HG03159 (cell line): ENCODE data around the gene MRTO4.
"Not testable (repeated sequence)": the region's sequence is repeated elsewhere in the genome, so short reads cannot be mapped to it uniquely, and the experiment has no call there.

Experiments used
- ATAC-seq: cut with Tn5 transposase; IDR thresholded peaks from one replicate; pipeline ENCODE4 v1.9.1; 2021; ENCODE audit warnings: mild to moderate bottlenecking, moderate library complexity; ENCODE audit not compliant: unreplicated experiment

MRTO4 gene

DNA sequence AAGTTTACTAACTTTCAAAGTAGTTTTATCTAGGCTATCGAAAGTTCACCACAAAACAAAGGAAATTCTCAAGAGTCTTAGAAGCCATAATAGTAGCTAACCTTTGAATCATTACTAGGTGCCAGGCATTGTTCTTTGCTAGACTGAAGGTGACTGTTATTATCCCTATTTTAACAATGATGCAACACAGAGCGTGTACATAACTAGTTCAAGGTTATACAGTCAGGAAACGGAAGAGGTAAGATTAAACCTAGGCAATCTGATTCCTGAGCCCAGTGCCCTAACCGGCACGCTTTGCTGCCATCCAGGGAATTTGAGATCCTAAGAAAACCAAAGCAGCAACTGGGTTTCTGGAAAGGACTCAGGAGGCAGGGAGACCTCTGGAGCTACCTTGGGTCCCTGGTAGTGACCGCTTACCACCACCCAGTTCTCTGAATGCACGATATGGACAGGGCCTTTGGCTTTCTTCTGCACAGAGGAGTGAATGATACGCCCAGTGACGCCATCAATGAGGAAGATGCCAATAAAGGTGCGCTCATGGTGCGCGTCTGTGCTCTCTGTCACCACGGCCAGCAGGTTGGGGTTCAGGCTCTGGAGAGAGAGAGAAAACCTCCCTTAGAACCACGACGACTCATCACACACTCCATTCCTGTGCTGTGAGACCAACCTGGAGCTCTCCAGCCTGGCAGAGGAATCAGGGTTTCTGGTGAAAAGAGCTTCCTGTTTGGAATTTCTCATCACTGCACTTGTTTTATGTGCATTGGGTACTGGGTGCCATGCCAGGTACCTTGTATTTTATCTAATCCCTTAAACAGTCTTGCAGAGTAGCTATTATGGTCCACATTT, 28.4 kb upstream of the MRTO4 start:
- no peak for ATAC-seq

DNA sequence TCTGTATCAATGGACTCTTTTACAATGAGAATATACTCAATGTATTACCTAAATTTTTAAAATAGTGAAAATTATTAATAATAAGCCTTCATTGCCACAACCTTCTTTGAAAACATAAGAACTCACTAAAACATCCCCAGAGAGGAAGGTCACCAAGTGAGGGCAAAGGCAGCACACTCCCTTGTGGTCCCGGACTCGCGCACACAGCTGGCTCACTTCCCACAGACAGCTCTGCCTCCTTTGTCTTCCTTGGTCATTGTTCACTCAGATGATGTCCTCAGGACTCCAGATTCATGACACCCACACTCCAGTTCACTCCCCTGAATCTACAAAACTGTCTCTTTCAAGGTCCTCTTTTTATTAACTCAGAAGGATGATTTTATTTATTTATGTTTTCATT, 22.4 kb upstream of the MRTO4 start:
- no peak for ATAC-seq

DNA sequence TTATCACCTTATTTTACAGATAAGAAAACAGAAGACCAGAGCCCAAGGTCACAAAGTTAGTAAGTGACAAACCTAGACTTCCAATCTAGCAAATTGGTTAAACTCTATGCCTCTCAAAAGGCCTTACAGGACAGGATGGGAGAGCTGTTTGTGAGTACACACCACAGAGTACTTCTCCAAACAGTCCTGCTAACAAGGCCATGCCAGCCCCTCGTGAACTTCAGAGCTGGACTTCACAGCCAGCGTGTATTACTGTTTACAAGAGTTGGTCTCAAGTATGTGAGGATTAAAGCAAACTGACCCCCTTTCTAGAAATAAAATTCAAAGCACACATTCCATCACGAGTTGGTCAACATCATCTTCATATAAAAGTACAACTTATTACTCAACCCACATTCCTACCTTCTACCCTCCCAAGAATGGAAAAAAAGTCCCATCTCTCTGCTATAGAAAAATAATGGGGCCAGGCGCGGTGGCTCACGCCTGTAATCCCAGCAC, 21.7 kb upstream of the MRTO4 start:
- no peak for ATAC-seq

DNA sequence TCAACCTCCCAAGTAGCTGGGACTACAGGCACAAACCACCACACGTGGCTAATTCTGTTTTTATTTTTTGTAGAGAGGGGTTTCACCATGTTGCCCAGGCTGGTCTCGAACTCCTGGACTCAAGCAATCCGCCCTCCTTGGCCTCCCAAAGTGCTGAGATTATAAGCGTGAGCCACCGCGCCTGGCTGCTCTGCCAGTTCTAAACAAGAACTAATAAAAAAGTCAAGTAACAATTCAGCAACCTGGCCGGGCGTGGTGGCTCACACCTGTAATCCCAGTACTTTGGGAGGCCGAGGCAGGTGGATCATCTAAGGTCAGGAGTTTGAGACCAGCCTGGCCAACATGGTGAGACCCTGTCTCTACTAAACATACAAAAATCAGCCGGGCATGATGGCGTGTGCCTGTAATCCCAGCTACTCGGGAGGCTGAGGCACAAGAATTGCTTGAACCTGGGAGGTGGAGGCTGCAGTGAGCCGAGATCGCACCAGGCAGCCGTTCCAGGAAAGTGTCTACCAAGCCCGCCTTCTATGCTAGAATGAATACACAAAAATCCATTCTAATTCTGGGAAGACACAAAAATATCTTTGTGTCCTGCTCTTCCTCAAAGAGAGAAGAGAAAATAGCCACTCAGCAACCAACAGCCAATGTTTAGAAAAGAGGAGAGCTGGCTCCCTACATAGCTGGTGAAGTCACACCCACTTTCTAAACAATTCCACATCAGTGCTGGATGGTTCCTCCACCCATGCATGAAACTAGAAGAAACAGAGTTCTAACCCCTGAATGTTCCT, 19.7 kb upstream of the MRTO4 start:
- not testable (repeated sequence) for ATAC-seq

DNA sequence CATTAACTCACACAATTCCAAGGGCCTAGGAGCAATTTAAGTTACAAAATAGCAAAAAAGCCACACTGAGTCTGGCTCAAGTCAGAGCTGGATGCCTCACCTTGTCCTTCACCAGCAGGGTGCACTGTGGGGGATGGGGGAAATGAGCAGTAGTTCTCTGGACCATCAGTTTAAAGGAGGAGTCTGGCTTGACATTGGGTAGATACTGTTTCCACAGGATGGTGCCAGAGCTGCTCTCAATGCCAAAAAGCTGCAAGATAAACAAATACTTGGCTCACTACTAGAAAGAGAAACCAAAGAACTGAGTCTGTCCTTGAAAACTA, 19.1 kb upstream of the MRTO4 start:
- ATAC-seq, result no peak

DNA sequence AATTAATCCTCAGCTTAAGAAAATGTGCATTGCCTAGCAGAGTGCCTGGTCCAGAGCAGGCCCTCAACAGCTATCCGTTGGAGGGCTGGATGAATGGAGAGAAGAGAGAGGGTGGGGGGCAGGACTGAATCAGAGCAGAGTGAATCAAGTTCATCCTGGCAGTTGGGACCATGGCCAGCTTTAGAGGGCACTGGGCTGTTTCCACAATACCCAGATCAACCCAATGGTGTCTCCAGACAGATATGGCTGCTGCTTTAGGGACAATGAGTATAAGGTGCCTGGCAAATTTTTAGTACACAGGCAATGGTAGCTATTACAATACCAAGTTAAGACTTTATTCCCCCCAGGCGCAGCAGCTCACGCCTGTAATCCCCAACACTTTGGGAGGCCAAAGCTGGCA, 17.4 kb upstream of the MRTO4 start:
- no peak for ATAC-seq

DNA sequence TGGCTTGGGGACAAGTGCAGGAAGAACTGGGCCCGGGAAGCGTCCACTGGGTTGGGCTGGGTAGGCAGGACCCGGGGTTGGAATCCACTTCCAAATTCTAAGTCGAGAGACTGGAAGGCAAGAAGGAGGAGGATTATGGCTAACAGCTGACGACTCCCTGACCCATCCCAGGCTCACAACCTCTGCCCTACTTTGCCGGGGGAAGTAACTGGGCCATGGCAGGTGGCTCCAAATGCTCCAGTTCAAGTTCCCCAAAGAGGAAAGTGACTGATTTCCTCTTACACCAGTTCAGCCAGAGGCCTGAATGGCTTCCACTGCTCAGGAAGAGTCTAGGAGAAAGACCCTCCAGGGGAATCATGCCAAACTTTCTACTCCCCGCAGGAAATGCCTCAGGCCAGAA, 11.7 kb upstream of the MRTO4 start:
- ATAC-seq, result no peak

DNA sequence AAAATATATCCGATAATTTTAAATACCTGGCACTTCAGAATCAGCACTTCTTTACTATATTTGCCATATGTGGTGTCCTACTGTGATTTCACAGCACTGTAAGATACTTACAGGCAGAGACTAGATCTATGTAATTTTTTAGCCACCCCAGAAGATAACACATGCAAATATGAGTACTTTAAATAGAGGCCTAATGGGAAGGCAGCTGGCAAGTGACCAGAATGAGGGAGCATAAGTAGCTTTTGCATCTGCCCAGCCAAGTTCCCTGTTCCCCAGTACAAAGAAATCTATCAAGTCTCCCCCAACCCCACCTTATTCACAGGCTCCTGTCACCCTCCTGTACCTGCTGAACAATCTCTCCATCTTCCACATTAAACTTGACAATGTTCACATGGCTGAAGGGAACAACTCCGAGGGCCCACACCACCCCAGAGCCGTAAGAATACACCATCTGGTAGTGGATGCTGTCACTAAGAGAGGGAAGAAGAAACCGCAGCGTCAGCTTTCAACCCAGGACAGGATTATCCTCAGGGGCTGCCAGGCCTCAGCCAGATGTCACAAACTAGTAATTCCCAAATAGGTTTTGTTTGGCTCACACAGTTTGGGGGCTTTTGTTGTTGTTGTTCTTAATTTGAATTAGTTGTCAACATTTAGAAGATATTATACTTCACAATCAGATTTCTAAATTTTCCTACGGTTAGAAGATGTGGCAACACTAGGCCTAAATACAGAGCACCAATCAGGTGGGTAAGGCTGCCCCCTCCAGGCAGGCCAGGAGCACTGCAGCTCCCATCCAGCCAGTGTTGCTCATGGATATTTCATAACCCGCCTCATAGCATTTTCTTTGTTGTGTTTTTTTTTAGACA, 10.7 kb upstream of the MRTO4 start:
- ATAC-seq, result no peak

DNA sequence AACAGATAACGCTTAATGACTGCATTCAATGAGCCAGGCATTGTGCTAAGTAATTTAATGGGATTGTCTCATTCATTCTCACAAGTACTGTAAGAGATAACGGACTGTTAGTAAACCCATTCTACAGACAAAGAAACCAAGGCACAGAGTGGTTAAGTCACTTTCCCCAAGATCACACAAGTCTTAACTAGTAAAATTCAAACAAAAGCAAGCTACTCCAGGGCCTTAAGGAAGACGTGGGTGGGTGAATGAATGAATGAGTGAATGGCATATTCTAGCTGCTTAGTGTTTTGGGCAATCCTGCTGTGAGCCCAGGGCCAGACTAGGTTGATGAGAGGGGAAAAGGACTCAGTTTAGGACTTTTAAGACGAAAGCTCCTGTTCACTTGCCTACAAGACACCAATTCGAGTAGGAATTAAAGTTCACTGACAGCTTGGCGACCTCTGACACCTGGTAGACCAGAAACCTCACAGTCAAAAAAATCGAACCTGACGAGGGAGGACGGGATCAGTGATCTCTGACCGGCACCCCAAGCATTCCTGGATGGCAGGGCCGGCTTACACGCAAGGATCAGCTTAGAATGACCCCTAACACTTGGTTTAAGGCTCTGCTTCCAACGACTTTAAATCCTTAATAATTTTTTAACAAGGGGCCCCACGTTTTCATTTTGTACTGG, 838 bp upstream of the MRTO4 start:
- ATAC-seq, result no peak

DNA sequence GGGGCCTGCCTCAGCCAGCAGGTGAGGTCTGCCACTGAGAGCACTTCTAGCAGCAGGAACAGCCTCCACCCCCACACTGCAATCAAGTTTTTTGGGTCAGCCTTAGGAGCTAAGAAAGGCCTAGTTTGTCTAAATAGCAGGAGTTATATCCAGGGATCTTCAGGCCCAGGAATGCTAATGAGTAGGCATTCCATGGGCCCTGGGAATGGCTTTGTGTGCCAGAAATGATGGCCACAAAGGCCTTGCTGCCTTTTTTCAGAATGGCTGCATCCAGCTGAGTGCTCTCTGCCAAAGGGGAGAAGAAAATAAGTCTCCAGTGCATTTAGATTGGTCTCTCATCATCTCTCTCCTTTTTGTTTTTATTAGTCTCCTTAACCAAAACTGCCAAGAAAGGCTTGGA, 2.8 kb downstream of the MRTO4 start:
- no peak for ATAC-seq

DNA sequence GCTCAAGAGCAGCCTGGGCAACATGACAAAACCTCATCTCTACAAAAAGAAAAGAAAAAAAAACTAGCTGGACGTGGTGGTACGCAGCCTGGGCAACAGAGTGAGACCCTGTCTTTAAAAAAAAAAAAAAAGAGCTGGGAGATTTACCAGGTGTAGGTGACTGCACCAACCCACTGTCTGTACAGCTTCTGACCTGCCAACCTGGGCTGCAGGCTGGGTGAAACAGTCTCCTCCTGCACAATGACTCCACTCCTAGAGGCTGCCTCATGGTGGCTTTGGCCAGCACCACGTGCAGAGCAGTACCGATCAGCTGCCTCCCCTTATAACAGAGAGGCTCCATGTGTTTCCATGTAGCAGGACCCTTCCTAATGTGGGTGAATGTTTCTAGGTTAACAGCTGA, 3.7 kb downstream of the MRTO4 start:
- ATAC-seq, result no peak

DNA sequence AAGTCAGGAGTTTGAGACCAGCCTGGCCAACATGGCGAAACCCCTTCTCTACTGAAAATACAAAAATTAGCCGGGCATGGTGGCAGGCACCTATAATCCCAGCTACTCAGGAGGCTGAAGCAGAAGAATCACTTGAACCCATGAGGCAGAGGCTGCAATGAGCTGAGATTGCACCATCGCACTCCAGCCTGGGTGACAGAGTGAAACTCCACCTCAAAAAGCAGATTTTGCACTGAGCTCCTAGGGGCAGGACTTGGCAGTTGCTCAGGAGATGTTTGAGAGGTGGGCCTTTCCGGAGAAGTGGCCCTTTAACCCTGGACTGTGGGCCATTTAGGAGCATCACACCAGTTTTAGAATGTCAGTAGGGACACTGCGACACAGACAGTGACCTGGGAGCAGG, 4.7 kb downstream of the MRTO4 start:
- ATAC-seq, result not testable (repeated sequence)

DNA sequence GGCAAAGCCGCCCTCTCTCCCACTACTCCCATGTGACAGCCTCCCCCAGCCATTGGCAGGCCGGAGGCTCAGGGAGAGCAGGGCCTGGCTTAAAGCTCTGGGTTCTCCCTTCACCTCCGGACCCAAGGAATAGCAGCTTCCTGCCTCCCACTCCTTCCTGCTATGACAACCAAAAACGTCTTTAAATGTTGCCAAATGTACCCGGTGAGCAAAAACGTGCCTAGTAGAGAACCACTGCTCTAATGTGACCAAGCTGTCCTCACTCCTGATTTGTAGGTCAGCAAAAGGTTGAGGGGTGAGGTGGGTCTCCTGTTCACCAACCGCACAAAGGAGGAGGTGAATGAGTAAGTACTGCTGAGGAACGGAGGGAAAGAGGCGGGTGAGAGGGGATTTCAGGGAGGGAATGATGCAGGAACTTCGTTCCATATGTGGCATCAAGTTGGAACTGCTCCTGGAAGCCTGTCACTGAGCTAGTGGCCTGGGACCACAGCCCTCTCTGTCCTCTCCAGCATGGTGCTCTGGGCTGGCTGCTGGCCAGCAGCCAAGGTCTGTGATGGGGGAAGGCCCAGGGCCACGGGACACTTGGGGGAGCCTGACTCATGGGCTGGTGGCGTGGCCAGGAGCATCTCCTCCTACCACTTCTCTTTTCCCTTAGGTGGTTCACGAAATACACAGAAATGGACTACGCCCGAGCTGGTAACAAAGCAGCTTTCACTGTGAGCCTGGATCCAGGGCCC, 5.7 kb downstream of the MRTO4 start:
- no peak for ATAC-seq

DNA sequence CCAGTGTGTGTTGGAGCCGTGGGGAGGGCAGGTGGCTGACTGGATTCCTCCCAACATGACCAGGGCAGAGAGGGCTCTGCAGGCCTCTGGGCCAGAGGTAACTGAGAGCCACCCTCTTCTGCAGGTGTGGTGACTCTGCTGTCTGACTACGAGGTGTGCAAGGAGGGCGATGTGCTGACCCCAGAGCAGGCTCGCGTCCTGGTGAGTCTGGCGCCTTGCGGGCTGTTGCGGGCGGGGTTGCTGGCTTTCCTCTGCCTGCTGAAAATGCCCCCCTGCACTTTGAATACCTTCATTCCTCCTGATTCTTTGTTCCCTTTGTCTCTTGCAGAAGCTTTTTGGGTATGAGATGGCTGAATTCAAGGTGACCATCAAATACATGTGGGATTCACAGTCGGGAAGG, 6.7 kb downstream of the MRTO4 start:
- no peak for ATAC-seq

DNA sequence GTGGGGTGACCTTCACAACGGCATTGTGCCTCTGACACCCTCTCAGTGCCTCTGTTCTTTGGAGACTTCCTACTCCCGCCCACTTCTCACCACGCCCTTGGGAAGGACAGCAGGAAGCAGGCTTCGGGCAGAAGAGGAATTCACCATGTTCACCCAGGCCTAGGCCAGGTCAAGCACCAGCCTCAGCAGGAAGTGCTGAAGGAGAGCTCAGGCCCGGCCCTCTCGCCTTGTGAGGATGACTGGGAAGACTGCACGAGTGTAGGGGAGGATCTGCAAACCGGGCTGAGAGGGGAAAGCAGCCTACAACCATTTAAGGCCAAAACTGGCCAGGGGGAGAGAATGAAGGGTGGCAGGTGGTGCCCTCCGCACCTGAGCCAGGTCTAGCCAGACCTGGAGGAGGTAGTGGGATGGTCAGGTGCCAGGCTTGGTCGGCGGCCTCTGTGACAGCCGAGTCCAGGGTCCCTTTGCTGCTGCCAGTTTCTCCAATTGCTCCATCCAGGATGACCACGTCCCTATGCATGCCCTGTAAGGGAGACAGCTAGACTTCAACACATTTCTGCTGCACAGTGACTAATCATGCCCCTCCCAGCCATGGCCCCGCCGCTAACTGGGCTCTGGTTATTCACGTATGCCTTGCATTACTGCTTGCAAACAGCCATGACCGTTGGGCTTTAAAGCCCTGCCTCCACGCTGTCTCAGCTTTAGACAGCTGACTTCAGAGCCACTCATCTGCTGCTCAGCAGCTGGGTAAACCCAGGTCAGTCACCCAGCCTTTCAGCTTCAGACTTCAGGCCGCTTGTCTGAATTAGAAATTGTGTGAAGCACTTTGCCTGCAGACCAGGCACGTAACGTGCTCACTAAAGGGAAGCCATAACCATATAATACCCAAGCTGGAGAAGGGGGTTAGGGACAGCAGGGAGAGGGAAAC, 8.9 kb downstream of the MRTO4 start:
- no peak for ATAC-seq

DNA sequence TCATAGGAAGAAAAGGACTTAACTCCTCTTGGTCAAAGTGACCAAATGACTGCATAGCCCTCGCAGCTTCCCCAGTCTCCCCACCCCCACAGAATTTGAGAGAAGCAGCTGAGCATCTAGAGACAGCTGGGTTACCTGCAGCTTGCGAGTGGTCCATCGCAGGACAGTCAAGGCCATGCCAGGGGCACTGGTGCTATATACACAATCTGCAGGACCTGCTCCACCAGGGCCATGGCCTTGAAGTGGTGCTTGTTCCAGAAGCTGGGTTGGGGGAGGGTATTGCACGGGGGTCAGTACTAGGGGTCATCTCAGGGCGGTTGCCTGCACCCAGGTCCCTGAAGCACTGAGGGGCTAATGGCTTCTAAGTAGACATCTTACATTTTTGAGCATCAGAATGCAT, 10.4 kb downstream of the MRTO4 start:
- no peak for ATAC-seq

DNA sequence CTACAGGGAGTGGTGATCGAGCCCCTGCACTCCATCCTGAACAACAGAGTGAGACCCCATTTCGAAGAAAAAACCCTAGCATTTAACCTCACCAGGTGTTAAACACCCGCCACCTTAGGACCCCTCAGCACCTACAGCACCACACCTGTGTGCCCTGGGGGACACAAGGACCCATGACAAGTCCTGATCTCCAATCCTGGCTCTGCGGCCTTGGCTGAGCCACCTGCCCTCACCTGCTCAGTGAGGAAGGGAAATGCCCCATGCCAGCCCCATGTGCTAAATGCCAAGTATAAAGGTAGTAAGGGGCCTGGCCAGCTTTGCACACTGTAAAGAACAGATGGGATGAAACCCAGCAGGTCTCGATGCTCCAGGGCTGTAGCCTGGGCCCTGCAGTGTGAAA, 11.1 kb downstream of the MRTO4 start:
- no peak for ATAC-seq

DNA sequence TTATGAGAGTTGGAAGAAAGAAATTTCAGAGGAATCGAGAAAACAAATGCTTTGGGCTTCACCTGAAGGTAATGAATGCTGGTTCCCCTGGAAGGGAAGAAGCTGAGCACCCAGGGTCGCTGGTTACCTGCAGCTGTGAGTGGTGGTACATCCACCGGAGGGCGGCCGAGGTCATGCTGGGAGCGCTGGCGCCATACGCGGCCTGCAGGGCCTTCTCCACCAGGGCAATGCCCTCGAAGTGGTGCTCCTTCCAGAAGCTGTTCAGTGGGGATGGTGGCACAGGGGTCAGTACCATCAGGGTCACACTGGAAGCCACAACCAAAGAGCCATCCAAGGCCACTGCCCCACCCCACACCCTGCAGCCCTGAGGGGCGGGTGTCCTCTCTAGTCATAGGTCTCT, 16.8 kb downstream of the MRTO4 start:
- no peak for ATAC-seq
